Activated CD4-positive, alpha-beta T cell treated with anti-CD3 and anti-CD28 coated beads, Interleukin-2, amount 10 ng/mL, durations not matched to agents 7 days and 5 days (primary cell): Measurements from ENCODE around the gene CTNNA3. TPM values are rescaled to one million over a fixed set of nuclear protein-coding genes. Genes with fewer than 3 reads are reported as not detected.

Experiments used
- CTCF ChIA-PET: fragments of 350-600 bp; sonication (Branson Sonifier 250); formaldehyde crosslinking; loops from one replicate; lab custom pipeline; 2021; ENCODE audit warnings: antibody characterized with exemption; lab: Charles Lee
- POLR2A ChIA-PET: fragments of 350-600 bp; sonication (Branson Sonifier 250); formaldehyde crosslinking; loops from one replicate; lab custom pipeline; 2021; ENCODE audit warnings: antibody characterized with exemption; lab: Charles Lee
- DNase-seq: peaks from one replicate; pipeline ENCODE4 v3.0.0-alpha.2; 2020
- H3K27ac Mint-ChIP-seq: one replicate; pipeline ENCODE4 v1.8.0; 2021; ENCODE audit warnings: mild to moderate bottlenecking, moderate library complexity, mixed read lengths
- H3K27me3 Mint-ChIP-seq: one replicate; pipeline ENCODE4 v1.8.0; 2021; ENCODE audit warnings: mixed read lengths
- H3K36me3 Mint-ChIP-seq: one replicate; pipeline ENCODE4 v1.8.0; 2021; ENCODE audit warnings: low read depth, mixed read lengths
- H3K4me1 Mint-ChIP-seq: one replicate; pipeline ENCODE4 v1.8.0; 2021; ENCODE audit warnings: mixed read lengths
- H3K4me3 Mint-ChIP-seq: one replicate; pipeline ENCODE4 v1.8.0; 2021; ENCODE audit warnings: mild to moderate bottlenecking, moderate library complexity, mixed read lengths
- H3K9me3 Mint-ChIP-seq: one replicate; pipeline ENCODE4 v1.8.0; 2021; ENCODE audit warnings: mixed read lengths
- total RNA-seq, 2 experiments: library from RNA; stranded (reverse); gene quantifications; one replicate each; pipeline ENCODE4 v1.2.3, GENCODE V29; 2021

The CTNNA3 gene
- total RNA-seq, 2 experiments from 2014 or later = 0.57 to 0.58 TPM

DNA sequence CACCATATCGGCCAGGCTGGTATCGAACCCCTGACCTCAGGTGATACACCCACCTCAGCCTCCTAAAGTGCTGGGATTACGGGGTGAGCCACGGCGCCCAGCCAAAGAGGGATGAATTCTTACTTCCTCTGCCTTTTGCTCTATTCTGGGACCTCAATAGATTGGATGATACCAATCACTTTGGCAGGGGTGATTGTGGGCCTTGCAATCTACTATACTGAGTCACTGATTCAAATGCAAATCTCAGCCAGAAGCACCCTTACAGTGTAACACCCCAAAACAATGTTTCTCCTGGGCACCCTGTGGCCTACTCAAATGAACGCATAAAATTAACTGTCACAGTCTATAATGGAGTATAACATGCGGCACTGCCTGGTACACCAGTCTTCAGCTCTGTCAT is 1366.8 kb downstream of the CTNNA3 start:
- H3K9me3 Mint-ChIP-seq = peaks cover 3% of the 10 kb centered on the region
- H3K27ac Mint-ChIP-seq = no peak overlapping the region
- CTCF ChIA-PET = no interaction called here
- H3K4me3 Mint-ChIP-seq = no peak overlapping the region
- no peak for DNase-seq
- POLR2A ChIA-PET = no interaction called here
- H3K4me1 Mint-ChIP-seq = no peaks in the 10 kb centered on the region
- no peaks in the 10 kb centered on the region for H3K27me3 Mint-ChIP-seq
- no peaks in the 10 kb centered on the region for H3K36me3 Mint-ChIP-seq

DNA sequence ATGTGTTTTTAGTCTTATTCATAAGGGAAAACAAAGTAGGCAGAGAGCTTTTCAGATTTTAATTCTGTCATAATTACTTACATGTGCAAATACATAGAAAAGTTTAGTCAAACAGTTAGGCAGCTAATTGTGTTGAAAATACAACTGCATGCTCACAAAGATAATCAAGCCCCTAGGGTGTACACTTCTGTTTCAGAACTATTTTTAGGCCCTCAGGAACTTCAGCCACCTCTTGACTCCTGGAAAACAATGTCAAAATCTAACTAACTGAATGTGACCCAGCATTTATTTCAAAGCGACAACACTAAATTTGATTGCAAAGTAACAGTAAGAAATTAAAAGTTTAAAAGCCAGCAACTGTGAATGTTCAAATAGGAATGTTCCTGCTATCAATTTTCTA is 1369.1 kb downstream of the CTNNA3 start:
- no peak for DNase-seq
- no peaks in the 10 kb centered on the region for H3K4me1 Mint-ChIP-seq
- ChIA-PET POLR2A (no interaction called here), CTCF (no interaction called here)
- H3K27ac Mint-ChIP-seq = no peak overlapping the region
- no peaks in the 10 kb centered on the region for H3K9me3 Mint-ChIP-seq
- H3K4me3 Mint-ChIP-seq = no peak overlapping the region
- H3K27me3 Mint-ChIP-seq = no peaks in the 10 kb centered on the region
- H3K36me3 Mint-ChIP-seq = no peaks in the 10 kb centered on the region

DNA sequence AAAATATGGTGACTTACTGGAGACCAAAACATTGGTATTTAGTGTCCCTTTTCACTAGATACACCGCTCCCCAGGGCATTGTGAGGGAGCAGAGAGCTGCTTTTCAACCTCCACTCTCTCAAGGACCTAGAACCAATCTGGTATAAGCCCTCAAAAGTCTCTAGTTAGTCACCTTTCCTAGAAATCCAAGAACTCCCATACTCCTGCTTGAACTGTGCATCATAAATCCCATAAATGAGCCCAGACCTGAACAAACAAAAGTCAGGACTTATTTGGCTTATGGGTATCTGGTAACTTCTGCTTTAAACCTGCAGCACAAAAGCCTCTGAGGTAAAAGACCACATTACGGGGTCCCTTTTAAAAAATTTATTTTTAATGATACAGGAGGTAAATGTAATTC is 1373.2 kb downstream of the CTNNA3 start:
- H3K36me3 Mint-ChIP-seq = no peaks in the 10 kb centered on the region
- H3K4me1 Mint-ChIP-seq = no peaks in the 10 kb centered on the region
- H3K9me3 Mint-ChIP-seq = no peaks in the 10 kb centered on the region
- H3K4me3 Mint-ChIP-seq = no peak overlapping the region
- H3K27me3 Mint-ChIP-seq = no peaks in the 10 kb centered on the region
- DNase-seq = no peak
- CTCF ChIA-PET = no interaction called here
- no peak overlapping the region for H3K27ac Mint-ChIP-seq
- POLR2A ChIA-PET = no interaction called here

DNA sequence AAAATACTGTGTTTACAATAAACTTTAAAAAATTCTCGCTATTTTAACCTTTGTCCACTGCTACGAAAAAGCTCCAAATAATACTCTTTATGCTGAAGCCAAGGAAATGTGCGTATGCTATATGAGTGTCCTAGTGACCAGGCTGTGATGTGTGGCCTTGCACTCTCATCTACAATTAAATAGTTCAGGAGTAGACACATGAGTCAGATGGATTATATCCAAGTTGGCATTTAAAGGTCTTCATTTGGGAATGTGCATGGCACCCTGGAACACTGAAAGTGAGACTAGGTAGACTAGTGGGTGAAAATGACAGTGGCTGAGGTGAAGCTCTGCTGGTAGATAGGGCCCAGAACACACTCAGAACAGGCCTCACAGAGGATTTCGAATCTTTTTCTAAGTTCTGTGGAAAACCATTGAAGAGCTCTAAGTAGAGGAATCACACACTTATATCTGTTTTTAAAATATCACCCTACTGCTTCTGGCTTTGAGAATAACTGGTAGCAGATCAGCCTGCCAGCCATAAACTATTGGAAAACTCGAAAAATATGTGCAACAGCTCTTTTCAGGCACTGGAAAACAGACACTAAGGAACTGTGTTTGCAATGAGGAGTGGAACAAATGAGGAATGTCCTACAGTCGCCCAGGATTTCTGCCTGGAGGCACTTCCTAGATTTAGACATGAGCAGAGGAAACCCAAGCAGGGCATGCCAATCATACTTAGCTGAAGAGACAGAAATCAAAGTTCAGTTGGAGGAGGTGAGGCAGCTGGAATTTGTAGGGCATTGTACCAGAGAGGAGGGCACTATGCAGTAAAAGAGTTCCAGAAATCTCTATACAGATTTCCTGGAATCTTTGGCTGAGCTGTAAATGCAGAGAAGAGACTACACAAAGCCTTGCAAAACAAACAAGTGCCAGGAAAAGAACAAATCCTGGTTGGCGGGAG is 1374.0 kb downstream of the CTNNA3 start:
- Mint-ChIP-seq H3K4me1 (no peaks in the 10 kb centered on the region), H3K27ac (no peak overlapping the region), H3K36me3 (no peaks in the 10 kb centered on the region), H3K9me3 (no peaks in the 10 kb centered on the region), H3K27me3 (no peaks in the 10 kb centered on the region), H3K4me3 (no peak overlapping the region)
- ChIA-PET POLR2A (no interaction called here), CTCF (no interaction called here)
- no peak for DNase-seq

DNA sequence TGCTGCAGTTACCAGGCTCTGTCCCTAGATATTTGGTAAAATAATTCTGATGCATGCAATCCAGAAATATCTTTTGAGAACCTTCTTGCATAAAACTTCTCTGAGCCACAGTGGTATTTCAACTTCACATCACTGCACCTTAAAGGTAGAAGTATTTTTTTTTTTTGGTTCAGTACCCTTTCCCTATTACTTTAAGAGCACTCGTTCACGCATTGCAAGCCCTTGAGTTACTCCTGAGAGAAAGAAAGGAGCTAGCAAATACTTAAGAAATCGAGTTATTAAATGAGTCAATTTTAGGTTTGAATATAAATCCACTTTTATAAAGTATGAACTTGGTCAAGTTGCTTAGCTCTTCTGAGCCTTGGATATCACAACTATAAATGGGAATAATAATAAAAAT is 1377.2 kb downstream of the CTNNA3 start:
- DNase-seq = no peak
- Mint-ChIP-seq H3K9me3 (no peaks in the 10 kb centered on the region), H3K27me3 (no peaks in the 10 kb centered on the region), H3K4me3 (no peak overlapping the region), H3K36me3 (no peaks in the 10 kb centered on the region), H3K27ac (no peak overlapping the region), H3K4me1 (no peaks in the 10 kb centered on the region)
- ChIA-PET POLR2A (no interaction called here), CTCF (no interaction called here)

DNA sequence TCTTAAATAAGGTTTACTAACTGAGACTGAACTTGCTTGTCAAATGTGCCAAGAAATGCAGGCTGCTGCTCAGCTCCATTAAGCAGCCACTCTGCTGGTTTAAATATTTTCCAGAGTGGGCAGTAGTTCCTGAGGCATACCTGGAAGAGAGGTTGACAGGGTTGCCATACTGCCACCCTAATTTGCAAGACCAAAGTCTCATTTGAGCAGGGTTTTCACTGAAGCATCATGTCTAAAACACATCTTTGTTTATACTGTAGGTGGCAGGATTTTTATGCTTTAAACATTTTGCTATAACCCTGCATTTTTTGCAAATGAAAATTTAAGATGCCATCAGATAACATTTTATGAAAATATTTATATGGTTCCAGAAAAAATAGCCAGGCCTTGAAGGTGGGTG is 1388.2 kb downstream of the CTNNA3 start:
- Mint-ChIP-seq H3K4me1 (no peaks in the 10 kb centered on the region), H3K27me3 (no peaks in the 10 kb centered on the region), H3K27ac (no peak overlapping the region), H3K9me3 (no peaks in the 10 kb centered on the region), H3K4me3 (no peak overlapping the region), H3K36me3 (no peaks in the 10 kb centered on the region)
- CTCF ChIA-PET = no interaction called here
- POLR2A ChIA-PET = no interaction called here
- no peak for DNase-seq

DNA sequence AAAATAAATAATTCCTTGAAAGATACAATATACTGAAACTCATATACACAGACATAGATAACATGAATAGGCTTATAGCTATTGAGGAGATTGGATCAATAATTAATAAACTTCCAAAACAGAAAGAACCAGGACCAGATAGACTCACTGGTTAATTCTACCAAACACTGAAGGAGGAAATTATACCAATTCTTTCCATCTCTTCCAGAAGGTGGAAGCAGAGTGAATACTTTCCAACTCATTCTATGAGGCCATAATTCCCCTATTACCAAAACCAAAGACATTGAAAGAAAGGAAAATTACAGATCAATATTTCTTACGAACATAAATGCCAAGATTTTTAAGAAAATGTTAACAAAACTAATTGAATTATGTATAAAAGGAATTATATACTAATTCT is 1394.9 kb downstream of the CTNNA3 start:
- H3K27ac Mint-ChIP-seq = no peak overlapping the region
- CTCF ChIA-PET = no interaction called here
- POLR2A ChIA-PET = no interaction called here
- no peaks in the 10 kb centered on the region for H3K27me3 Mint-ChIP-seq
- no peaks in the 10 kb centered on the region for H3K36me3 Mint-ChIP-seq
- DNase-seq = no peak
- no peak overlapping the region for H3K4me3 Mint-ChIP-seq
- no peaks in the 10 kb centered on the region for H3K4me1 Mint-ChIP-seq
- H3K9me3 Mint-ChIP-seq = no peaks in the 10 kb centered on the region

DNA sequence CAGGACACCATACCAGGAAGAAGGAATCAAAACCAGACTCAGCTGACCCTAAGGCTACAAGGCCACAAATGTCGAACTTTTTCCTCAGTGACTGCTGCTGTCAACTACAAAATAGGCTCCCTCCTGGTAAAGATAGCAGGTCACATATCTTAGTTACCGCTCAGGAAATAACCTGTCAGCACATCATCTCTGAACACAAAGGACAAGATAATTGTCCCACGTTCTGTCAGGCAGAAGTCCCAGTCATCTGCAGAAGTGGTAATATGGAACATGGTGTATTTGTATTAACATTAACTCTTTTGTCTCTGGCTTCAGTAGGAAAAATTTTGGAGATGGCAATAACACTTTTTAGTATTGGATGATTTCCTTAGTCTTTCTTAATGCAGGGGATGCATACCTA is 1400.4 kb downstream of the CTNNA3 start:
- no peaks in the 10 kb centered on the region for H3K4me1 Mint-ChIP-seq
- no peaks in the 10 kb centered on the region for H3K9me3 Mint-ChIP-seq
- H3K36me3 Mint-ChIP-seq = no peaks in the 10 kb centered on the region
- no peak for DNase-seq
- CTCF ChIA-PET = no interaction called here
- no peak overlapping the region for H3K27ac Mint-ChIP-seq
- POLR2A ChIA-PET = no interaction called here
- H3K4me3 Mint-ChIP-seq = no peak overlapping the region
- no peaks in the 10 kb centered on the region for H3K27me3 Mint-ChIP-seq

DNA sequence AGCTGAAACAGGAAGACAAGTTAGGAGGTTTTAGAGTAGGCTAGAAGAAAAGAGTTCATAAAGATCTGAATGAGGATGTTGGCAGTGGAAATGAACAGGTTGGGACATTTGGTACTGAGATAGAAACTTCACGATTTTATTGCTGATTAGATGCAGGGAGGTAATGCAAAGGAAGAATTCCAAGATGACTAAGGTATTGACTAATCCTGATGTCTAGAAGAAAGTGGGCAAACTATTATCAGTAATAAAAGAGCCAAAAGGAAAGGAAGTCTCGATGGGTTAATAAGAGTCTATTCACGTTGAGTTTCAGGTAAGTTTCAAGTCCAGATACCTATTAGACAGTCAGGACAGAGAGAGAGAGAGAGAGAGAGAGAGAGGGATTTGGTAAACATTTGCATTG is 1401.5 kb downstream of the CTNNA3 start:
- no peak for DNase-seq
- no peaks in the 10 kb centered on the region for H3K4me1 Mint-ChIP-seq
- ChIA-PET POLR2A (no interaction called here), CTCF (no interaction called here)
- H3K4me3 Mint-ChIP-seq = no peak overlapping the region
- no peaks in the 10 kb centered on the region for H3K9me3 Mint-ChIP-seq
- no peaks in the 10 kb centered on the region for H3K36me3 Mint-ChIP-seq
- no peak overlapping the region for H3K27ac Mint-ChIP-seq
- H3K27me3 Mint-ChIP-seq = no peaks in the 10 kb centered on the region

DNA sequence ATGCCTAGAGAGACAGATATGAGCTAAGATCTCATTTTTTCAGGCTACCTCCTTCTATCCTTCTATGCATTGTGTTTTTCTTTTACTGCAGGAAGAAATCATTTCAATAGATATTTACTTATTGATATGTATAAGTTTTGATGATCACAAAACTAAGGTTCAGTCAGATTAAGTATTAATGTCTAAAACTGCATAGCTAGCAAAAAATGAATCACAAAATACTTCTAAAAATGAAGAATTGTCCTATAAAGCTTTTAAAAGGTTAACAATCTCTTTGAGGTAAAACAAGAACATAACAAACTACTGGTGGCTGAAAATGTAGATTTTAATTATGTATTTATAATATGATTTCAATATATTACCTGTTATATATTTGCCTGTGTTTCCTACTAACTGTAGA is 1403.1 kb downstream of the CTNNA3 start:
- Mint-ChIP-seq H3K36me3 (no peaks in the 10 kb centered on the region), H3K27ac (no peak overlapping the region), H3K4me3 (no peak overlapping the region), H3K9me3 (no peaks in the 10 kb centered on the region), H3K4me1 (no peaks in the 10 kb centered on the region), H3K27me3 (no peaks in the 10 kb centered on the region)
- DNase-seq = no peak
- CTCF ChIA-PET = no interaction called here
- POLR2A ChIA-PET = no interaction called here

DNA sequence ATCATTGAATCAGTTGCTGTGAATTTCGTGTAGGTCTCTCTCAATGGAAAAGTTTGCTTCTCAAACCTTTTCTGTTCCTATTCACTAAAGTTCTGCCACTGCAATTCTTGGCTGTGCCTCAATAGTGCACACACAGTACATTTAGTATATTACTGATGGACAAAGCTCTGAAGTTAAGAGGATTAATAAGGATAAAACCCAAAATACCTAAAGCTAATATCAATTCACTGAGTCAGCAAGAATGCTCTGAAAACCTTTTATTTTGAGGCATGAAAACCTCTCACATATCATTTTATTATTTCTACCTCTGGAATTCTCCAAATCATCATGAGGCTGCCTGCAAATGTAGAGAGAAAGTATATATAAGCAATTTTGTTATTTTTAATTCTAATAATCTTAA is 1403.5 kb downstream of the CTNNA3 start:
- Mint-ChIP-seq H3K27ac (no peak overlapping the region), H3K4me3 (no peak overlapping the region), H3K9me3 (no peaks in the 10 kb centered on the region), H3K4me1 (no peaks in the 10 kb centered on the region), H3K36me3 (no peaks in the 10 kb centered on the region), H3K27me3 (no peaks in the 10 kb centered on the region)
- ChIA-PET POLR2A (no interaction called here), CTCF (no interaction called here)
- no peak for DNase-seq

DNA sequence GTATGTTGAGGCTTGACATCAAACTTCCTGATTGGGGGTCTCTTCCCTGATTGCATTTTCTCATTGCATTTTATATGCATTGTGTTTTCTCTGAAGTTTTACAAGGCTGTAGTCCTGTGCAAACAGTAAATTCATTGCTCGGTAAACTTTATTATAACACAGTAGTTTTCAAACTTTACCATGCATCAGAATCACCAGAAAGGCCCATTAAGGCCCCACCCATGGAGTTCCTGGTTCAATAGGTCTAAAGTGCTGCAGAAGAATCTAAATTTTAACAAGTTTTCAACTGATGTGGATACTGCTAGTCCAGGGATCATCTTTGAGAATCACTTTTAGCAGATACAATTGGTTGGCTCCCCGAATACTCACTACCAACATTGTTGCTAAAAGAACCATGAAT is 1404.9 kb downstream of the CTNNA3 start:
- H3K4me1 Mint-ChIP-seq = no peaks in the 10 kb centered on the region

DNA sequence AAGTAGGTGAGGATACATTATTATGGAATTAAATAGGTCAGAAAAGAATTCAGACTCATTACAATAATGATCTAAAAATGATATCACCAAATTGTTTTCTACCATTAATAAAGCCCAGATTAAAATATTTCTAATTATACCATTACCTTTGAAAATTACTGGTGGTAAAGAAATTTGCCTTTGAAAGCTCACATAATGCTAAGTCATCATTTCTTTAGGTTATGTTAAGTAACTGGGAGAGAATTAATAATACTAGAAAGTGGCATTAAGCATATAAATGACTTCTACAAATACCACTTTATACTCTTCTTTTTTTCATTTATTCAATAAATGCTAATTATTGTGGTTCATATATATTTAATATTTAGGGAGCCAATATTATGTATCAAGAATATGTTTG is 1411.4 kb downstream of the CTNNA3 start:
- Mint-ChIP-seq H3K27ac (no peak overlapping the region), H3K27me3 (no peaks in the 10 kb centered on the region), H3K4me3 (no peak overlapping the region), H3K9me3 (no peaks in the 10 kb centered on the region), H3K4me1 (no peaks in the 10 kb centered on the region), H3K36me3 (no peaks in the 10 kb centered on the region)
- DNase-seq = no peak
- CTCF ChIA-PET = no interaction called here
- POLR2A ChIA-PET = no interaction called here

More for the DNA sequence above, 1404.9 kb downstream of the CTNNA3 start:
- Mint-ChIP-seq H3K9me3 (no peaks in the 10 kb centered on the region), H3K36me3 (no peaks in the 10 kb centered on the region), H3K27me3 (no peaks in the 10 kb centered on the region), H3K27ac (no peak overlapping the region), H3K4me3 (no peak overlapping the region)
- DNase-seq = no peak
- POLR2A ChIA-PET = no interaction called here
- CTCF ChIA-PET = no interaction called here
